IMR-90 (cell line): ENCODE measurements around the gene SIX2. TPM values are rescaled to one million over a fixed set of nuclear protein-coding genes. Genes with fewer than 3 reads are reported as not detected.

Experiments
- ATAC-seq: fragments of 200-7000 bp; cut with Tn5 transposase; 2 replicates; pipeline ENCODE4 v1.9.1; 2020; ENCODE audit warnings: low read depth, mild to moderate bottlenecking, moderate library complexity
- BruUV-seq: library from RNA; stranded (reverse); fragments of 400-500 nt; replicated peaks from 2 replicates; lab custom pipeline; 2021; lab: Mats Ljungman, UMichigan
- CTCF ChIA-PET: fragments of 300-600 bp; formaldehyde crosslinking; extraction: SDS; loops from one replicate; lab custom pipeline; 2021; ENCODE audit warnings: antibody characterized with exemption; lab: Yijun Ruan, JAX
- POLR2A ChIA-PET: fragments of 300-600 bp; sonication (Branson Sonifier 250); formaldehyde crosslinking; loops from one replicate; lab custom pipeline; 2022; ENCODE audit warnings: antibody characterized with exemption; ENCODE audit not compliant: unreplicated experiment; lab: Charles Lee
- DNase-seq: peaks from one replicate; pipeline ENCODE4 v3.0.0; 2013
- H2AFZ ChIP-seq: replicated peaks from 2 replicates; pipeline ENCODE3; 2013; ENCODE audit warnings: low read length, mild to moderate bottlenecking; ENCODE audit not compliant: poor library complexity
- H2AK5ac ChIP-seq: 2 replicates; pipeline ENCODE4 v1.6.1; 2013; ENCODE audit warnings: low read depth, low read length, inconsistent platforms
- H2AK9ac ChIP-seq: replicated peaks from 2 replicates; pipeline ENCODE3; 2013; ENCODE audit warnings: mild to moderate bottlenecking, low read depth, low read length, moderate library complexity; ENCODE audit not compliant: poor library complexity
- H2BK120ac ChIP-seq: 2 replicates; pipeline ENCODE4 v1.6.1; 2013; ENCODE audit warnings: low read depth, low read length, inconsistent platforms
- H2BK15ac ChIP-seq: 3 replicates; pipeline ENCODE4 v1.6.1; 2013; ENCODE audit warnings: low read depth, low read length, inconsistent platforms
- H2BK20ac ChIP-seq: 2 replicates; pipeline ENCODE4 v1.6.1; 2013; ENCODE audit warnings: low read depth, mild to moderate bottlenecking, inconsistent platforms, low read length, moderate library complexity
- H2BK5ac ChIP-seq: 2 replicates; pipeline ENCODE4 v1.6.1; 2013; ENCODE audit warnings: mild to moderate bottlenecking, low read depth, low read length, inconsistent platforms; ENCODE audit not compliant: poor library complexity, severe bottlenecking
- H3K14ac ChIP-seq: replicated peaks from 2 replicates; pipeline ENCODE4 v1.6.1; 2013; ENCODE audit warnings: low read depth, low read length, inconsistent platforms
- H3K18ac ChIP-seq: 2 replicates; pipeline ENCODE4 v1.6.1; 2013; ENCODE audit warnings: low read depth, low read length, control low read depth
- H3K23ac ChIP-seq: 2 replicates; pipeline ENCODE4 v1.6.1; 2013; ENCODE audit warnings: low read depth, low read length, inconsistent platforms
- H3K27ac ChIP-seq: 2 replicates; pipeline ENCODE4 v1.5.1; 2013; ENCODE audit warnings: mild to moderate bottlenecking, control low read depth, low read length; ENCODE audit not compliant: insufficient read depth
- H3K27me3 ChIP-seq: 2 replicates; pipeline ENCODE4 v1.6.1; 2013; ENCODE audit warnings: low read length; ENCODE audit not compliant: control insufficient read depth, insufficient read depth
- H3K36me3 ChIP-seq: 2 replicates; pipeline ENCODE4 v1.6.1; 2013; ENCODE audit warnings: low read length, mixed read lengths; ENCODE audit not compliant: control insufficient read depth, insufficient read depth
- H3K4ac ChIP-seq: 2 replicates; pipeline ENCODE4 v1.6.1; 2013; ENCODE audit warnings: low read depth, low read length, inconsistent platforms
- H3K4me1 ChIP-seq: 2 replicates; pipeline ENCODE4 v1.6.1; 2013; ENCODE audit warnings: low read length, mixed read lengths; ENCODE audit not compliant: control insufficient read depth, insufficient read depth
- H3K4me2 ChIP-seq: 2 replicates; pipeline ENCODE4 v1.6.1; 2013; ENCODE audit warnings: low read depth, mild to moderate bottlenecking, control low read depth, low read length, moderate library complexity
- H3K4me3 ChIP-seq: 2 replicates; pipeline ENCODE4 v1.5.1; 2013; ENCODE audit warnings: low read depth, mild to moderate bottlenecking, control low read depth, low read length, moderate library complexity; ENCODE audit not compliant: insufficient read depth
- H3K56ac ChIP-seq: 2 replicates; pipeline ENCODE4 v1.6.1; 2013; ENCODE audit warnings: low read length, inconsistent platforms; ENCODE audit not compliant: insufficient read depth; ENCODE audit errors: extremely low read depth
- H3K79me1 ChIP-seq, 2 experiments: 2 replicates each; pipeline ENCODE4 v1.6.1; 2013; ENCODE audit warnings: low read length in 2 of 2, inconsistent platforms in 1 of 2, low read depth in 1 of 2
- H3K9ac ChIP-seq: 2 replicates; pipeline ENCODE4 v1.6.1; 2013; ENCODE audit warnings: low read depth, low read length, control low read depth
- H3K9me1 ChIP-seq: 2 replicates; pipeline ENCODE4 v1.6.1; 2013; ENCODE audit warnings: low read length, inconsistent platforms; ENCODE audit not compliant: insufficient read depth
- H3K9me3 ChIP-seq: 2 replicates; pipeline ENCODE4 v1.6.1; 2013; ENCODE audit warnings: low read length; ENCODE audit not compliant: control insufficient read depth, insufficient read depth
- H4K20me1 ChIP-seq: 2 replicates; pipeline ENCODE4 v1.6.1; 2013; ENCODE audit warnings: low read length, inconsistent platforms; ENCODE audit not compliant: insufficient read depth
- H4K5ac ChIP-seq: 2 replicates; pipeline ENCODE4 v1.6.1; 2013; ENCODE audit warnings: mild to moderate bottlenecking, low read depth, low read length, control low read depth
- H4K8ac ChIP-seq, 2 experiments: 2 replicates each; pipeline ENCODE4 v1.6.1; 2013; ENCODE audit warnings: low read depth in 2 of 2, low read length in 2 of 2, control low read depth in 1 of 2, inconsistent platforms in 1 of 2
- H4K91ac ChIP-seq: 2 replicates; pipeline ENCODE4 v1.6.1; 2013; ENCODE audit warnings: low read depth, low read length, inconsistent platforms; ENCODE audit not compliant: insufficient read depth
- CEBPB ChIP-seq: IDR thresholded peaks from 2 replicates; pipeline ENCODE4 v1.6.1; 2012; ENCODE audit warnings: low read depth, low read length, improper control_type of control experiment
- CHD1 ChIP-seq: IDR thresholded peaks from 2 replicates; pipeline ENCODE4 v1.6.1; 2012; ENCODE audit warnings: low read depth, low read length, improper control_type of control experiment
- CTCF ChIP-seq: conservative IDR thresholded peaks from 2 replicates; pipeline ENCODE4 v1.5.1; 2012; ENCODE audit warnings: mild to moderate bottlenecking, low read depth, low read length, improper control_type of control experiment
- ELK1 ChIP-seq: fragments of 150-350 bp; IDR thresholded peaks from 2 replicates; pipeline ENCODE4 v1.6.1; 2016; ENCODE audit warnings: low read depth, mild to moderate bottlenecking, low read length, moderate library complexity, borderline replicate concordance
- MAZ ChIP-seq: IDR thresholded peaks from 2 replicates; pipeline ENCODE4 v1.6.1; 2012; ENCODE audit warnings: low read depth, mild to moderate bottlenecking, low read length, improper control_type of control experiment, moderate library complexity, borderline replicate concordance
- MXI1 ChIP-seq: IDR thresholded peaks from 2 replicates; pipeline ENCODE4 v1.6.1; 2012; ENCODE audit warnings: low read depth, mild to moderate bottlenecking, low read length, moderate library complexity, borderline replicate concordance
- NFE2L2 ChIP-seq: fragments of 150-350 bp; IDR thresholded peaks from 2 replicates; pipeline ENCODE4 v1.6.1; 2016; ENCODE audit warnings: low read depth, mild to moderate bottlenecking, low read length
- POLR2A ChIP-seq: IDR thresholded peaks from 2 replicates; pipeline ENCODE4 v1.6.1; 2012; ENCODE audit warnings: mild to moderate bottlenecking, low read depth, low read length
- RAD21 ChIP-seq: IDR thresholded peaks from 2 replicates; pipeline ENCODE4 v1.6.1; 2012; ENCODE audit warnings: low read length, improper control_type of control experiment
- RFX5 ChIP-seq: IDR thresholded peaks from 2 replicates; pipeline ENCODE4 v1.8.0; 2012; ENCODE audit warnings: low read depth, mild to moderate bottlenecking, low read length, moderate library complexity
- SMC3 ChIP-seq: fragments of 150-350 bp; IDR thresholded peaks from 2 replicates; pipeline ENCODE4 v1.6.1; 2016; ENCODE audit warnings: low read depth, mild to moderate bottlenecking, antibody characterized with exemption, low read length, moderate library complexity
- USF2 ChIP-seq: fragments of 150-350 bp; IDR thresholded peaks from 2 replicates; pipeline ENCODE4 v1.6.1; 2017; ENCODE audit warnings: mild to moderate bottlenecking, antibody characterized with exemption, low read length, low read depth
- WGBS, 2 experiments: methylation state at CpG; one replicate each; pipeline versions ENCODE4 v1.1.5 to v1.1.7; 2013; ENCODE audit warnings: missing lambda C conversion rate in 2 of 2; ENCODE audit not compliant: insufficient read length in 1 of 2; ENCODE audit errors: extremely low coverage in 2 of 2; 5-methylcytosine and 5-hydroxymethylcytosine counted together
- dilution Hi-C: fragments of 300-500 bp; cut with HindIII; formaldehyde crosslinking; loops from one replicate; pipeline ENCODE4 v1.14.3; 2018; ENCODE audit warnings: low sequenced_read_pairs; ENCODE audit not compliant: unreplicated experiment
- in situ Hi-C: fragments of 300-500 bp; cut with MboI; formaldehyde crosslinking; loops from 3 replicates; pipeline ENCODE4 v1.14.3; 2019; ENCODE audit warnings: low sequenced_read_pairs, inconsistent platforms, mixed read lengths
- intact Hi-C: fragments of 100-400 bp; cut with micrococcal nuclease; formaldehyde crosslinking; loops from 2 replicates; pipeline ENCODE4 v1.10.0; 2022
- polyA plus RNA-seq, 3 experiments: library from polyadenylated mRNA; depleted of rRNA; stranded (reverse); fragments of >200 nt; gene quantifications; 2 replicates each; pipeline ENCODE4 v1.2.3, GENCODE V29; 2012; ENCODE audit warnings: low replicate concordance in 1 of 3
- total RNA-seq: library from RNA; depleted of rRNA; stranded (reverse); fragments of >200 nt; gene quantifications from 2 replicates; pipeline ENCODE4 v1.2.3, GENCODE V29; 2012

The SIX2 gene
- total and polyA plus RNA-seq, 2 of the 4 experiments (the other 2 are of a cell fraction): not detected

- TF ChIP-seq NFE2L2: no peak
- TF ChIP-seq CEBPB: no peak
These were observed 739 bp downstream of the SIX2 start (continued) for GRCh38 chr2:45008296-45009129.

GRCh38 chr2:45007961-45008295, 1.3 kb downstream of the SIX2 start:
- no peak overlapping the region for H2BK20ac ChIP-seq
- H3K27me3 ChIP-seq: peaks cover 96% of the 10 kb centered on the region
- no peak overlapping the region for H2AK9ac ChIP-seq
- intact Hi-C loops: no loop called here
- no peak overlapping the region for H4K8ac ChIP-seq
- H4K91ac ChIP-seq: no peak overlapping the region
- POLR2A ChIA-PET: no interaction called here
- H3K9ac ChIP-seq: no peak overlapping the region
- no peak overlapping the region for H3K4me3 ChIP-seq
- no peak overlapping the region for H3K18ac ChIP-seq
- 64% methylated on average over 2 of the region's 6 CpGs; no CpG with 5 or more reads in 1 of the 2 experiments for WGBS, 2 experiments
- H2AK5ac ChIP-seq: no peak overlapping the region
- H3K36me3 ChIP-seq: no peaks in the 10 kb centered on the region
- H3K9me3 ChIP-seq: peaks cover 13% of the 10 kb centered on the region; the same call in 1 of the 2 replicates
- peaks cover 6% of the 10 kb centered on the region; the same call in 1 of the 2 replicates for H3K4me1 ChIP-seq
- H3K56ac ChIP-seq: no peak overlapping the region
- H3K9me1 ChIP-seq: 0 out of 2 replicates have a peak, but pooled peaks cover 2% of the 10 kb centered on the region
- in situ Hi-C loops: no loop called here
- H3K4ac ChIP-seq: no peak overlapping the region
- no peak overlapping the region for H3K14ac ChIP-seq
- H2BK120ac ChIP-seq: no peak overlapping the region
- no peak overlapping the region for H3K27ac ChIP-seq
- no peaks in the 10 kb centered on the region; the same call in 1 of the 2 replicates for H4K20me1 ChIP-seq
- no peak for DNase-seq
- H2AFZ ChIP-seq: no peak overlapping the region
- no TSS peak for BruUV-seq
- no peak overlapping the region for H4K5ac ChIP-seq
- H3K79me1 ChIP-seq: no peaks in the 10 kb centered on the region
- no peak for ATAC-seq
- no peak overlapping the region for H3K4me2 ChIP-seq
- CTCF ChIA-PET: no interaction called here
- H3K23ac ChIP-seq: no peak overlapping the region
- no peak overlapping the region for H2BK15ac ChIP-seq
- dilution Hi-C loops: no loop called here
- no peak overlapping the region for H2BK5ac ChIP-seq
- TF ChIP-seq CTCF (no peak), SMC3 (no peak), MAZ (no peak), CHD1 (no peak), USF2 (no peak), MXI1 (no peak), CEBPB (no peak), POLR2A (no peak), NFE2L2 (no peak), RFX5 (no peak), RAD21 (no peak), ELK1 (no peak)
